GM12875 (cell line): ENCODE results near the gene SPG21.

ENCODE experiments used
- H3K4me3 ChIP-seq: one replicate; pipeline ENCODE4 v1.5.1; 2011; ENCODE audit warnings: low read depth, low read length, control low read depth
- CTCF ChIP-seq: IDR thresholded peaks from 2 replicates; pipeline ENCODE4 v1.5.1; 2011; ENCODE audit warnings: low read depth, mild to moderate bottlenecking, control low read depth, inconsistent platforms, low read length, moderate library complexity, borderline replicate concordance; ENCODE audit not compliant: insufficient read depth

Gene SPG21

DNA sequence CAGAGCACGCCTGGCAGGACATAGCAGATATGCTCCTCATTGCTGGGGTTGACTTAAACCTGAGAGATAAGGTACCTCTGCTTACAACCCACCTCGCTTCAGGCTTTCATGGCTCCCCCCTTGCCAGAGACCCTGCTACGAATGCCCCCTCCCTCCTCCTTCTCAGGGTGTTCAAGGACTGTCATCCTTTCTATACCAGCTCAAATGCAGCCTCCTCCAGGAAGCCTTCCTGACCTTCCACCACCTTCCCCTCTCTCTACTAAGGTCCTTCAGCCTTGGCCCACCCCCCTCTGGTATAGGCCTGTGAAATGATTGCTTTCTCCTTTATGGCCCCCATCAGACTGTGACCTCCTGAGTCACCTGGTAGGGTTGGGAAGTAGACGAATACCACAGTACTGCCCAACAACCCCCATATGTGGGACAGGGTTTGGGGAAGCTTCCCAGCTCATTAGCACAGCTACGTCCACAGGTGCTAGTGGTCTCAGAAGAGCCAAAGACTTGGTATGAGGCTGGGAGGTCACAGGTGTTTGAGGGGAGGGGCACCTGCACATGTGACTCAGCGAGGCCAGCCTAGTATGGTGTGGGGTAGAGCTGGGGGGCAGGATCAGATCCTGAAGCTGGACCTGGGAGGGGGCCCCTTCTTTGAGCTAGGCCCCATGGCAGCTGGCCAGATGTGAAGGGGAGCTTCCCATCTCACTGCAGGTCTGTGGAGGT lies 46.0 kb downstream of the SPG21 start:
- H3K4me3 ChIP-seq, result no peak overlapping the region
- TF ChIP-seq CTCF, result no peak

GRCh38 chr15:64942356-64942755 lies 47.4 kb downstream of the SPG21 start:
- no peak overlapping the region for H3K4me3 ChIP-seq
- TF ChIP-seq CTCF, result no peak

- H3K4me3 ChIP-seq, result no peak overlapping the region
- no peak for TF ChIP-seq CTCF
These were observed 51.5 kb downstream of the SPG21 start for GRCh38 chr15:64938192-64938591.

DNA sequence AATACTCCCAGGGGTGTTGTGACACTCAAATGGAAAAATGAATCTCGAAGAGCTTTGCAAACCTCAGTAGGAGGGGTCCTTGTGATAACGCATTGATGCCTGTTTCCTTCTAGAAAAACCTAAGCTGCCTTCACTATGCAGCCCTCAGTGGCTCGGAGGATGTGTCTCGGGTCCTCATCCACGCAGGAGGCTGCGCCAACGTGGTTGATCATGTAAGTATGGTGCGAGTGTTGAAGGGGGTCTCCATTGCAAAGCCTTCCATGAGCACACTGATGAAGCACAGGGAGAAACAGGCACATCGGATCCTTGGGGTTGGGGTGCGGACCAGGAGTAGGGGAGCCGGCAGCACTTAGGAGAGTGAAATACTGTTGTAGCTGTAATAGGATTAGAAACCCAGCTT lies 55.7 kb downstream of the SPG21 start:
- TF ChIP-seq CTCF, result no peak
- H3K4me3 ChIP-seq, result no peak overlapping the region

DNA sequence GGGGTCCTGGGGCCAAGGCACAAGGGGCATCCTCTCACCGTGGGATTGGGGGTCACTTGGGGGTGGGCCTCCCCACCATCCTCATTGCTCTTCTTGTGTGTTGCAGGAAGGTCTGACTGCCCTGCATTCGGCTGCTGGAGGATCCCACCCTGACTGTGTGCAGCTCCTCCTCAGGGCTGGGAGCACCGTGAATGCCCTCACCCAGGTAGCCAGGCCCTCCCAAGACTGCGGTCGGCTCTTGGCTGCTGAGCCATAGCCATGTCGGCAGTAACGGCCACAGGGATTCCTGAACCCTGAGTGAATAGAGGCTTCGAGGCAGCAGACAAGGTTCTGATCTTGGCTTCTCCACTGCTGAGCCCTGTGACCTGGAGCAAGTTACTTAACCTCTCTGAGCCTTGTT lies 58.3 kb downstream of the SPG21 start:
- no peak for TF ChIP-seq CTCF

DNA sequence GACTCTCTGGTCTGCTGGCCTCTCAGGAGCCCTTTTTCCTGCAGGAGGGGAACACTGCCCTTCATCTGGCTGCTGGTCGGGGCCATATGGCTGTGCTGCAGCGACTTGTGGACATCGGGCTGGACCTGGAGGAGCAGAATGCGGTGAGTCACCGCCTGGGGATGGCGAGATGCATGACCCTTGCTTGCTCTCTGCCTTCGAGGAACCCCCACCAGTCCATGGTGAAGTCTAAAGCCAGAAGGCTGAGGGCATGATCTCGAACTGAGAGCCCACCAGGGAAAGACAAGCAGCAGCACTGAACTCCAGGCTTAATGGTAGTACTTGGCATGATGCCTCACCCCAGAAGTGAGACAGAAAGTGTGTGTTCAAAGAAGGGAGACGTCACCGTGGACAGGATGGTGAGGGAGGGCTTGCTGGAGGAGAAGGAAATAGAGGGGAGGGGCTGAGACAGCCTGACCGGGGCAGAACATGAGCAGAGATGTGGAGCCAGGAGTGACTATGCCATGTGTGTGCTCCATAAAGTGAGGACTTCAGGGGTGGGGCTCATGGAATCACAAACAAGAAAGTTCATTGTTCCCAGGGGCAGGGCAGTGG lies 58.8 kb downstream of the SPG21 start:
- no peak overlapping the region for H3K4me3 ChIP-seq
- TF ChIP-seq CTCF, result no peak

More for the DNA sequence above, 58.3 kb downstream of the SPG21 start:
- H3K4me3 ChIP-seq, result no peak overlapping the region

DNA sequence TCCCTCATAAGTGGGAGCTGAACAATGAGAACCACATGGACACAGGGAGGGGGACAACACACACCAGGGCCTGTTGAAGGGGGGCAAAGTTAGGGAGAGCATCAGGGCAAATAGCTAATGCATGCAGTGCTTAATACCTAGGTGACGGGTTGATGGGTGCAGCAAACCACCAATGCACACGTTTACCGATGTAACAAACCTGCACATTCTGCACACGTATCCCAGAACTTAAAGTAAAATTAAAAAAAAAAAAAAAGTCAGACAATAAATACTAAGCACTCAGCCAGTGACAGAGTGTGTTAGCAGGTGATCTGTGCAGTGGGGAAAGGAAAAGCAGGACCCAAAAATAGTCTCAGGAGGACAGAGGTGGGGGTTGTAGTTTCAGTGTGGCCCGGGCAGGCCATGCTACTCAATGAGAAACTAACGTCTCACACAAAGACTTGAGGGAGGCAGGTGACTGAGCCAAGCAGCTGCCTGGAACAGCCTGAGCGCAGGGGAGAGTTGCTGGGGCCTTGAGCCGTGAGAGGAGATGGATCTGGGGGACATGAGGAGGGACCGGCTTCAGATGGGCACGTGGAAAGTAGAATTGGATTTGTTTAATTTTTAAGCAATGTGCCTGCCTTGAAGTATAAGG lies 59.6 kb downstream of the SPG21 start:
- TF ChIP-seq CTCF, result no peak
- no peak overlapping the region for H3K4me3 ChIP-seq
